Activated CD4-positive, alpha-beta T cell treated with anti-CD3 and anti-CD28 coated beads, Interleukin-2, amount 50 U/mL, for 16 hours (primary cell): ENCODE results near the gene TRIM14.
"Not testable (repeated sequence)": the region's sequence is repeated elsewhere in the genome, so short reads cannot be mapped to it uniquely, and the experiment has no call there.

Experiments
- DNase-seq: peaks from one replicate; pipeline ENCODE4 v3.0.0-alpha.2; 2020

Gene TRIM14

DNA sequence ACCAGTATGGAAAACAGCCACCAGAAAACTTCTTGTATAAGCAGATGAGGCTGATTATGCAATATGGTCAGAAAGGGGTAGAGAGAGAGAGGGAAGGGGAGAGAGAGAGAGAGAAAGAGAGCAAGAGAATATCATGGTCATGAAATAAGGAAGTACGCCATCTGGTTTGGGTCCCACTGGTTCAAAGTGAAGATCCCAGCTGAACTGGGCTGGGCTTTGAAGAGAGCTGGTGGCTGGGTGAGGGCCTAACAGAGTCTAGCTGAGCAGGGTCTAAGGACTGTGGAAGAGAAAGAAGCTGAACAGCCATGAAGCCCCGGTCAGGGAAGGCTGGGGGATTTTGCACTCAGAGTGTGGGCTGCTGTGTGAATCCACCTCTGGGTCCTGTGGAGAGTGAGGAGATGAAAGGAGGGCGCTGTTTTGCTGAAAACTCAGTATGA lies 14.6 kb downstream of the TRIM14 start:
- DNase-seq, result no peak

DNA sequence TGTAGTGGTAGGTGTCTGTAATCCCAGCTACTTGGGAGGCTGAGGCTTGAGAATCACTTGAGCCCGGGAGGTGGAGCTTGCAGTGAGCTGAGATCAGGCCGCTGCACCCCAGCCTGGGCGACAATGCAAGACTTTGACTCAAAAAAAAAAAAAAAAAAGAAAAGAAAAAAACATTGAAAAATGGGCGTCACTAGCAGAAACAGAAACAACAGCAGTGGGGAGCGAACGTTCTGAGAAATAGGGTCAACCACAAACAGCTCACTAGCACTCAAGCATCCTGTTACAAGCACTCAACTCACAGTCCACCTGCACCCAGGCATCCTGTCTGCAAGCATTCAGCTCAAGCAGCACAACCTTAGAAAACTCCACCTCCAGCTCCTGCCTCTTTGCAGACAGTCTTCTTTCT lies 17.2 kb downstream of the TRIM14 start:
- DNase-seq, result peak; percentile 95

DNA sequence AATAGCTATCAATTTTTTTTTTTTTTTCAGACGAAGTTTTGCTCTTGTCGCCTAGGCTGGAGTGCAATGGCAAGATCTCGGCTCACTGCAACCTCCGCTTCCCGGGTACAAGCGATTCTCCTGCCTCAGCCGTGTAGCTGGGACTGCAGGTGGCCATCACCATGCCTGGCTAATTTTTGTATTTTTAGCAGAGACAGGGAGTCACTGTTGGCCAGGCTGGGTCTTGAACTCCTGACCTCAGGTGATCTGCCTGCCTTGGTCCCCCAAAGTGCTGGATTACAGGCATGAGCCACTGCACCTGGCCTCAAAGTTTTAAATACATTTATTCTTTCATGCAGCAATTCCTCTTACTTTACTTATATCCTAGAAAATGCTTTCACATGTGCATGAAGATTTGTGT lies 17.6 kb downstream of the TRIM14 start:
- no peak for DNase-seq

DNA sequence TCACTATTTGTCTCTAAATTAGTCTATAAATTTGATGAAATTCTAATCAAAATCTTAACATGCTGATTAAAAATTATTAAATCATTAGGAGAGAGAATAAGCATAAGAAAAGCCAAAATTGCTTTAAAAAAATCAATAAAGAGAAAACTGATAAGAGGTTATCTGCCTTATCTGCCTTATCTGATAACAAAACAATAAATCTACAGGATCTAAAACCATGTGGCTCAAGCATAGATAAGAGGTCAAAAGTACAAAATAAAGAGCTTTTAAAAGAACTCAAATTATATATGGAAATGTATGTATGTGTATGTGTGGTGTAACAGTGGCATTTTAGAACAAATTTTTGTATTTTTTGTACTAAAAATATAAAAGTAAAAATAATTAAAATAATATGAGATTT lies 18.6 kb downstream of the TRIM14 start:
- no peak for DNase-seq

DNA sequence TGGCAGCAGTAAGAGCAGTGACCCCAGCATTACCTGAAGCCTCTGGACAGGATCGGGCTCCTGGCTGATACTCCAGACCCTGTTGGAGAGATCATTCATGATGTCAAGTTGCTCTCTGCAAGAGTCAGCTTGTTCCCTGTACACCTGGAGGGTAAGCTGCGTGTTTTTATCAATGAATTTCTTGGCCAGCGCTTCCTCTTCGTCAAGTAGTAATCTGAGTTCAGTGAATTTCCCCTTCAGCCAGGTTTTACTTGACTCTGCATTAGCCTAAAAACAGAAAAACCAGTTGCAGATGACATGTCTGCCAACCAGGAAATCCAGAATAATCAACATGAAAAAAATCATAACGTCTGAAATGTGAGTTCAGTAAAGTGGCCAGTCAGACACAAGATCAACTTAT lies 19.1 kb downstream of the TRIM14 start:
- DNase-seq, result no peak

DNA sequence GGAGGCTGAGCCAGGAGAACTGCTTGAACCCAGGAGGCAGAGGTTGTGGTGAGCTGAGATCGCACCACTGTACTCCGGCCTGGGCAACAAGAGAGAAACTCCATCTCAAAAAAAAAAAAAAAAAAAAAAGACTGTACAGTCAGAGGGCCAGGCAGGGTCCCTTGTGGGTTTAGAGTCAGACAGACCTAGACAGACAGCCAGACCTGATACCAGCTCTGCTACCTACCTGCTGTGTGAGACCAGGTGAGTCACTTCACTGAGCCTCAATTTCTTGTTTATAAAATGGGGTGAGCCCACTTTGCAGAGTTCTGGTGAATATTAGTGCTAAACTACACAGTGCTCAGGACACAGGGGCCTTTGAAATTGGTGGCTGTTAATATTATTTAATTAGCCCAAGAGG lies 19.7 kb downstream of the TRIM14 start:
- DNase-seq, result no peak

DNA sequence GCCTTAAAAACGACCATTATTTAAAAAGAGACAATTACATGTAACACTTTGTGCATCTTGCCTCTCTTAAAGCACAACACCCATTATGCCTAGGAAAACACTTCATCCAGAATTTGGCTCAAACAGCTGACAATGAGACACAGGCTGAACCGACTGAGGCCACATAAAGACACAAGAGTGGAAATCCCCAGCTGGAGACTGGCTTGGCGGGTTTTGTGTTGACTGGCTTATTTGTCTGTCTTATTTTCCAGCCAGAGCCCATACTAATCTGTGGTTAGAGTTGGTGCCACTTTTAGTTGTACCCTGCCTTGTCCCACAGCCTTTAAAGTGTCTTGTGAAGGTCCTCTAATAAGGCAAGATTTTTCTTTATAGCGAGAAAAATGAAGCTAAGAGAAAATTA lies 21.2 kb downstream of the TRIM14 start:
- DNase-seq, result peak; percentile 85

DNA sequence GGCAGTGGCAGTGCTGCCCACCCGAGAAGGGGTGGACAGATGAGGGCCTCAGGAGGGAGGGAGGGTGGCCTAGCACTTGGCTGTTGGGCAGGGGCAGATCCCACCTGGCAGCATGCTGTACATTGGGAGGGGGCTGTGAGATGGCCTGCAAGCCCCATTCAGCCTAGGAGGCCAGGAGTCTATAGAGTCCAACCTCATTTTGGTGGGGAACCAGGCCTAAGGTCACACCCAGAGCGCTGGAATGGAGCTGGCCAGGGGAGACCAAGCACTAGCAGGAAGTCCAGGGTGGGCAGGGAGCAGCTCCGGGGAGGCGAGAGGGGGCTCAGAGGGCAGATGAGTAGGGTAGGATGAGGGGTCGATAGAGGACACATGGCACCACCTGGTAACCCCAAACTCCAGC lies 22.9 kb downstream of the TRIM14 start:
- no peak for DNase-seq

DNA sequence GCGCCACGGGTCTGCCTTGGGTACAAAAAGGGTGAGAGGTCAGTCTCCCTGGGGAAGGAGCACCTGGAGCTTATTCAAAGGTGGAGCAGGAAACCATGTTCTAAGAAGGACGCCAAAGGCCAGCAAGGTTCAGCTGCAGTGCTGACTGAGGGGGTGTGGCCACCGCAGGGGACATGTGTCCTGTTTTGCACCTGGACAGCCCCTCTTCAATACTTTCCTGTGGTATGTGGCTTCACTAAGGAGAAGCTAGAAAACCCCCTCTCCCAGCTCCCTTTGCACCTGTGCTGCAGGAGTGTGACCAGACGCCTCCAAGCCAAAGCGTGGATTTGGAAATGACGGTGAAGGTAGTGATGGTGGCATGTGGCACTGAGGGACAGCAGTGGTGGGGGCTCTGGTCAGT lies 23.6 kb downstream of the TRIM14 start:
- no peak for DNase-seq

DNA sequence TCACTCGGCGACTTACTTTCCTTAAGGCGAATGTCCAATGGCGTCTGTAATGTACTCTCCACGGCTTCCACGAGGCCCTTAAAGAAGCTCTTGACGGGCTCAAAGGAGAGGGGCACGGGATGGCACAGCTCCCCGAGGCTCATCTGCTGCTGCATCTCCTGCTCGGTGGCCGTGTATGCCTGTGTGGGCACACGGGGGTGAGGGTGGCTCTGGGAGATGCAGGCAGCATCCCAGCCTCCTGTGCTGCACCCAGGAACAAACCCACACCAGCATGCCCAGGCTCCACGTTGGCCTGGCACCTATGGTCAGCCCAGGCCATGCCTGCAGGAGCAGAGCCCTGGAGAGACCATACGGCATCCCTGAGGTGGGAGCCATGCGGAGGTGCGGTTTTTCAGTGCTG lies 24.2 kb downstream of the TRIM14 start:
- DNase-seq, result no peak

DNA sequence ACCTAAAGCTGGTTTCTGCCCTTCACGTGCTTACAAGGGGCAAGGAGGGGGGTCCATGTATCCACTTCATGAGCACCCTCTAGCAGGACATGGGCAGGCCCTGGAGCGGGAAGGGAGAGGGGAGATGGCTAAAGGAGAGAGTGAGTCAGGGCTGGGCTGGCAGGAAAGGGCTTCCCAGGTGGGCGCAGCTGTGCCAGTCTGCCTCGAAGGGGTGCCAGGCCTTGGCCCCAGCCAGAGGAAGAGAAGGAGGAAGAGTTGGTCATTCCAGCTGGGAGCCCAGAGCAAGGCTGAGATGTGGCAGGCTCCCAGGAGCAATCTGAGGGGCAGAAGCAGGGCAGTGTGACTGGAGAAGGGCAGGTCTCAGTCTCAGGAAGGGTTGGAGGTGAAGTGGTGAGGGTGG lies 24.7 kb downstream of the TRIM14 start:
- no peak for DNase-seq

DNA sequence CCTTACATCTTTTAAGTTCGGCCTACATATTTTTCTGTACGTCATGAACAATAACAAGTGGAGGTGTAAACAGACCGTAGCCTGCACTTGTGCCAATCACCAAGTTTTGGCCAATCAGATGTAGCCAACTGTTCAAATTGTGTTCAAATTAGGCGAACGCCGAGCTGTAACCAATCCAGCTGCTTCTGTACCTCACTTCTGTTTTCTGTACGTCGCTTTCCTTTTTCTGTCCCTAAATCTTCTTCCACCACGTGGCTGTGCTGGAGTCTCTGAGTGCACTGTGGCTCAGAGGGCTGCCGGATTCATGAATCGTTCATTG lies 26.4 kb downstream of the TRIM14 start:
- DNase-seq, result no peak

DNA sequence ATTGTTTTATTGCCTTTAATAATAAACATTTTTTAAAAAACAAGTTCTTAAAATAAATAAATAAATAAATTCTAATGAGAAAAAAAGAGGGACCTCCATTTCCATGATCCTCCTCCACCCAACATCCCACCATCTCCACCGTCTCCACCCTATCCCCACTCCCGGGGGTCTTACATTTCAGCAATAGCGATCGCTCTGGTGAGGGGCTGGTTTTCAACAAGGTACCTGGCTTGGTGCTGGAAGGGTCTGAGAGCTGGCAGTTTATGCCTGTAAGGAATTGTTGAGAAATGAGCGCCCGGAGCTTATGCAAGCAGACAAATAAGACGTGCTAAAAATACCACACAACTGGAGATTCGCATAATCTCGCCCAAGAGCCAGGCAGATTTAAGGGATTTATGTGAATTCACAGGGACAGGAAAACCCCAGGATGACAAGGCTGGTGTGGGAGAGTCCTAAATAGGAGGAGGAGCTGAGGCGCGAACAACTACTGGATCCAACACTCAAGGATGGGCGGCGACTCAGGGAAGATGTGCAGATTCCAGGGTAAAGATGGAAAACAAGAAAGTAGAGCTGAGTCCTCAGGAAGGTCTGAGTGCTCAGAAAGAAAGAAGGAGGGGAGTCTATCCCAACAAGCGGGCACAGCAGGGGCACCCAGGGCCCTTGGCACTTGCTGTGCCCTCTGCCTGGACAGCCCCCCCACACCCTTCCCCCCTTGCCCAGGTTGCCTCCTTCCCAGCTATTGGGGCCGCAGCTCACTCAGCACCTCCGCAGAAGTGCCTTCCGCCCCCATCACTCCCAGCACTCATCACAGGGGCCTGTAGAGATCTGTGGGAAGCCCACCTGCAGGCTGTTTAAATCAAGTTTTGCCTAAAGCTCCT lies 27.0 kb downstream of the TRIM14 start:
- DNase-seq, result no peak

DNA sequence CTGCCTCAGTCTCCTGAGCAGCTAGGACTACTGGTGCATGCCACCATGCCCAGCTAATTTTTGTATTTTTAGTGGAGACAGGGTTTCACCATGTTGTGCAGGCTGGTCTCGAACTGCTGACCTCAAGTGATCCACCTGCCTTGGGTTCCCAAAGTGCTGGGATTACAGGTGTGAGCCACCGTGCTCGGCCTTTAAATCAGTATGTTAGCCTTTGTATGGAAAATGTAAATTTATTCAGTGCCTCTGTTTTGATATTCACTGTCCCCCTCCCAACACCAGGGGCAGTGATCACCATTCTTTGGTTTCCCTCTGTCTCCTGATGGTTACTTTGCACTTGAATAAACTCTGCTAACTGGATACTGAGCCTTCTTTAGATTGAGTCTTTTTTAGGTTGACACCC lies 28.3 kb downstream of the TRIM14 start:
- not testable (repeated sequence) for DNase-seq

DNA sequence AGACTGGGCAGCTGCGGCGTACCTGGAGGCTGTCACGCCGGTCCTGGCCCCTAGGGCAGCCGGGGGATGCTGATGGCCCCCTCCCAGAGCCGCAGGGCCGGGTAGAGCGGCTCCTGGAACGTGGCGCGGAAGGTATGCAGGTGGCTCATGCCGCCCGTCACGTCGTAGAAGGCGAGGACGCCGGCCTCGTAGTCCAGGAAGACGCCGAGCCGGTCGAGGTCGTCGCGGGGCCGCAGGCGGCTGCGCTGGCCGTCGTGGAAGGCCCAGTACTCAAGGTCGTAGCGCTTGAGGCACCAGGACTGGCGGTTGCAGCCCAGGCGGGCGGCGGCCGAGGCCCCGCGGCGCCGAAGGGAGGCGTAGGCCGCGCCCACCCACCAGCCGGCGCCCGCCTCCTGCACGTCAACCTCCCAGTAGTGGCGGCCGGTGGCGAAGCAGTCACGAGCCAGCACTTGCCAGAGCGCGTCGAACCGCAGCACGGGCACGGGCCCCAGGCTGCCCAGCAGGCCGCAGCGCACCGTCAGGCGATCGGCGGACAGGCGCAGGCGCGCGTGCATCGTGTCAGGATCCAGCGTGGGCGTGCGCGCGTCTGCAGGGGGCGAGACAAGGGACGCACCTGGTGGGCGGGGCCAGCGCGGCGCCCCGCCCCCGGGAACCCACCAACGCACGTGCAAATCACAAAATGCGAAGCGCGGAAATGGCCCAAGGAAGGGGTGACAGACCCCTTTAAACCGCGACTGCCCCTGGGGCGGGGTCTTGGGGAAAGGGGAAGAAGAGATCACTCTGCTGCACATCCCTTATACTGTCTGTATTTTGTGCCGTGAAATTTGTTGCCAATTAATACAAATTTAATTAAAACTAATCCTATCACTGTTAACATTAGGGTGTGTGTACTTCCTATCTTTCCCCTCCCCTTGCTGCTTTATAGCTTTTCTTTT lies 31.3 kb downstream of the TRIM14 start:
- no peak for DNase-seq

DNA sequence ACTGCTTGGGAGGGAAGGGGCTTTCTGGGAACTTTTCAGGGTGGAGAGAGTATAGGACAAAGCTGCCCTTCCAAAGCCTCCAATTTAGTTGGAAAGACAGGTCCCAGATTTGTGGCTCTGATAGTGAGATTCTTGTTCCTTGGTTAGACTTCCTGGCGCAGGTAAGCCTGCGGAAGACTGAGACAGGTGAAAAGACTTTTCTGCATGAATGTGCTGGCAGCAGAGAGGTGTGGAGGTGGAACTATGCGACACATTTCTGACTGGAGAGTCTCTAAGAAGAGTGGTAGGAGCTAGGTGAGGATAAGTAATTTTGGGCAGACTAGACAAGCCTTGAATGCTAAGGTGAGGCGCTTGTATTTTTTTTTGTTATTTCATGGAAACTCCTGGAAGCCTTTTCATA lies 32.6 kb downstream of the TRIM14 start:
- no peak for DNase-seq

DNA sequence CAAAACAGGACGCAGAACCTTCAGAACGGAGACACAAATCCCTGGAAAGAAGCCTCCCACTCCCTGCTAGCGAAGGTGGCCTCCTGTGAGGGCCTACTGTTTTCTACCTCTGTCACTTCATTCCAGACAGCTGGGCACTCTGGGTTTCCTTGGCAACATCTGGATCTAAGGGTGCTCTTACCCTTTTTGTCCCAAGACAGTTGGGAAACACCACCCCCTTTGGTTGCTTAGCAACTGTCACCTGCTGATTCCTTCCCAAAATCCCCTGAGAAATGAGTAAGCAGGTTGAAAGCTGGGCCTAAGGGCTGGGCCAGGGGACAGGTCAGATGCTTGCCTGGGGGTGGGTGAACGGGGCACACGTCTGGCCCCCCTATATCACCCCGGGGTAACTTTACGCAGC lies 33.1 kb downstream of the TRIM14 start:
- no peak for DNase-seq

DNA sequence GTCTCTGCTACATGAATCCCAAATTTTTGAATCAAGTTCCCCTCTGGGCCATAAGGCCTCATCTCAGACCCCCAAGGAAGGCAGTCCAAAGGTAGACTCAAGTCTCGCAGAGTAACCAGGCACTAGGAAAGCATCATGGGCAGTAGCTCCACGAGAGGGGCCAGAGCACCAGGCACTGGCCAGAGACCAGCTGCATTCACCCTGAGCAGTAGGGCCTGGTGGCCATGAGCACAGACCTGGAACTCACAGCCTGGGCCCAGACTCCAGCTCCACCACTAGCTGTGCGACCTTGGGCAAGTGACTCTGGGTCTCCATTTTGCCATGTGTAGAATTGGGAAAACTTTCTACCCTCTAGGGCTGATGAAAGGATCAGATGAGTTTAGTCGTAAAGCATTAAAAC lies 34.0 kb downstream of the TRIM14 start:
- no peak for DNase-seq

DNA sequence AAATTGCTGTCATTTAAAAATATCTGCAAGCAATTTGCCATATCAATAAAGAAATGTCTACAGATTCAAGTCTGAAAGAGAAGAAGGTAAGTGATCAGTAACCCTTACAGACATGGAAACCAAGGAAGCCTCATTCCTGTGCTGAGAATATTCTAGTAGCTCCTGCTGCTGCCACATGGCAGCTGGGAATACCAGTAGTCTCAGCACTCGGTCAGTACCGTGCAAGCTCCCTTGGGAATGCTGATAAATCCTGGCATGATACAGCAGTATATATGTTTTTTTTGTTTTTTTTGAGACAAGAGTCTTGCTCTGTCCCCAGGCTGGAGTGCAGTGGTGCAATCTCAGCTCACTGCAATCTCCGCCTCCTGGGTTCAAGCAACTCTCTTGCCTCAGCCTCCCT lies 34.6 kb downstream of the TRIM14 start:
- no peak for DNase-seq

DNA sequence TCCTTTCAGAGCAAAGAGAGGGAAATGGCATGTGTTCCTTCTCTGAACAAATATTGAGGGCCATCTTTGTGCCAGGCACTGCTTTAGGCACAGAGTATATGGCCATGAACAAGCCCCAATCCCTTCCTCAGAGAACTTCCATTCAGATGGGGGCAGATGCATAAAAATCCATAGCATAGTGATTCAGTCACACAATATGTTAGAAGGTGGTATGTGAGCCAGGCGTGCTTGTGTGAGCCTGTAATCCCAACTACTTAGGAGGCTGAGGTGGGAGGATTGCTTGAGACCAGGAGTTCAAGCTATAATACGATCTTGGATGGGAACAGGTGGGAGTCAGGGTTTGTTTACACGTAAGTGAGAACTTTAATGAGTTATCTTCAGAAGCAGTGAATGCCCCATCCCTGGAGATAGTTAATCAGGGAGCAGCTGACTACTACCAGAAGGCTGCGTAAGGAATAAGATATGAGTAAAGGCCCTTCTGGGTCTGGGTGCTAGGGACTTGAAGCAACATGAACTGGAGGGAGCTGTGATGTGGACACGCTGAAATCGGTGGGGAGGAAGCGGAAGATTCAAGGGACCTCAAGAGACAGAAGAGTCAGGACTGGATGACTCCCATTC lies 35.3 kb downstream of the TRIM14 start:
- DNase-seq, result no peak

DNA sequence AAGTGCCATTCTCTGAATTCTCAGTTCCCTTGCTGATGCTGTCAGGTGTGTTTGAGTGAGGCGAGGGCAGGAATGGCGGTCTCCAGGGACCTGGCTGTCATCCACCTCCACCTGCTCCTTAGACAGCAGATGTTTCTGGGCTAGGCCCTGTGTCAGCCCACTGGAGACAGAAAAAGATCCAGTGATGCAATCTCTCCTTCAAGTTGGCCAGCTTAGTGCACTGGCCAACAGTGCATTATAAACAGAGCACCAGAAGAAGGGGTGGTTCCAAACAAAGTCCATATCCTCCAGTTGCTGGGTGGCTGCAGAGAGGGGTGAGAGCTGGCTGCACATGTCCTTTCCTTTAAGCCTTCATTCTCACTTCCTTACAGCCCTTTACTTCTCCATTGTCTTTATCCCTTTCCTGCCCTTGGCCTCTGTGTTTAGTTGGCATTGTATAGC lies 35.9 kb downstream of the TRIM14 start:
- no peak for DNase-seq

DNA sequence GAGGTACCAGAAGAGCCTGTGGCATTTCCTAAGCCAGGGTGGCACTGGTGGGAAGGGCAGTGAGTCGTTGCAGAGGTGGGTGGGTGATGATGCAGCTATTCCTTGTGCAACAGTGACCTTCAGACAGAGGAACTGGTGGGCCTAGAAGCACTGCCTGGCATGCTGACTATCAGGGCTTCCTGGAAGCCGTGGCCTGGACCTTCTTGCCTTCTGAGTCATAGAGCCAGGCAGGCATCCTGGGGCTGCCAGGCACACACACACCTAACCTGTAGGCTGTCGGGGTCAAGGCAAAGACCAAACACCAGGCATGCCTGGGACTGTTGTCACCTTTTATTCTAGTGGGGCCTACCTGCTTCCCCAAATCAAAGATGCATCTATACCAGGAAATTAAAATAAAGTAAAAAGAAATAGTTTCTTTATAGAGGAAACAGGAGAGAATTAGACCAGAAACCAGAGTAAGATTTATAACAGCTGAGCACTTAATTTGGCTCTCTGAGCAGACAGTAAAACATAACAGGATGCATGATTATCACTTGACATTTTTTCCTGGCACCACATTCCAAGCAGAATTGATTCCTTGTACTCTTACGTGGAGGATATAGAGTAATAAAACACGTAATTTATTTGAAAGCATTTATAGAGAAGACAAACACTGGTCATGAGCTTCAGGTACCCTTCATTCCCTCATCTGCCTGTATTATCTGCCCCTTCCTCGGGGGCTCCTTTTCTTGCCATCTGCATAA lies 37.4 kb downstream of the TRIM14 start:
- DNase-seq, result peak; percentile 59

DNA sequence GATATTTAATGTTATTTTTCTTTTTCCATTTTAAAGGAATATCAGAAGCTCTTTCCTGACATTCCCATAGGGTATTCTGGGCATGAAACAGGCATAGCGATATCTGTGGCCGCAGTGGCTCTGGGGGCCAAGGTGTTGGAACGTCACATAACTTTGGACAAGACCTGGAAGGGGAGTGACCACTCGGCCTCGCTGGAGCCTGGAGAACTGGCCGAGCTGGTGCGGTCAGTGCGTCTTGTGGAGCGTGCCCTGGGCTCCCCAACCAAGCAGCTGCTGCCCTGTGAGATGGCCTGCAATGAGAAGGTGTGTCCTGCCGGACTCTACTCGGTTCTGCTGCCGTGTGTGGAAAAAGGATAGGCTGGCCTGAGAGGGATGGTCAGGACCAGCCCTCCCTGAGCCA lies 38.2 kb downstream of the TRIM14 start:
- no peak for DNase-seq
